ENCODE results near the gene SFT2D3.

The SFT2D3 gene, protein sequence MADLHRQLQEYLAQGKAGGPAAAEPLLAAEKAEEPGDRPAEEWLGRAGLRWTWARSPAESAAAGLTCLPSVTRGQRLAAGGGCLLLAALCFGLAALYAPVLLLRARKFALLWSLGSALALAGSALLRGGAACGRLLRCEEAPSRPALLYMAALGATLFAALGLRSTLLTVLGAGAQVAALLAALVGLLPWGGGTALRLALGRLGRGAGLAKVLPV

DNA sequence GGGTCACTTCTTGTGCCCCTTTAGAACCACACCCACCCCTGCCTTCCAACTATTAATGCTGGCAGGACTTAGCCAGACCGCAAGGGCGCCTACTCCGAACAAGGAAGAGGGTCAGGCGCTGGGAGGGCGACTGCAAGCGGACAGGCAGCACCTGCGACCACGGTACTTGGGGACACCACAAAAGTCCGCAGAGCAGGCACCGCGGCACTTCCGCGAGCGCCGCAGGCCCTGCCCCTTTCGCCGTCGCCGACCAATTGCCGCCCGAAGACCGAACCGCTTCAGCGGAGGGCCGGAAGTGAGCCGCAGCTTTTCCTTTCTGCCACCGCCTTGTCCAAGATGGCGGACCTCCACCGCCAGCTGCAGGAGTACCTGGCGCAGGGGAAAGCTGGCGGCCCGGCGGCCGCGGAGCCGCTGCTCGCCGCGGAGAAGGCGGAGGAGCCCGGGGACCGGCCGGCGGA, at the start of gene SFT2D3:
Gene SFT2D3 (plus strand): TSS at position 305 of the 458 bp plus-strand sequence. CDS start 32 bp downstream, at position 337.
- peak; percentile 84 to 89 (median 89) for DNase-seq (ENCODE audit: low read depth in 3 of 3)

DNA sequence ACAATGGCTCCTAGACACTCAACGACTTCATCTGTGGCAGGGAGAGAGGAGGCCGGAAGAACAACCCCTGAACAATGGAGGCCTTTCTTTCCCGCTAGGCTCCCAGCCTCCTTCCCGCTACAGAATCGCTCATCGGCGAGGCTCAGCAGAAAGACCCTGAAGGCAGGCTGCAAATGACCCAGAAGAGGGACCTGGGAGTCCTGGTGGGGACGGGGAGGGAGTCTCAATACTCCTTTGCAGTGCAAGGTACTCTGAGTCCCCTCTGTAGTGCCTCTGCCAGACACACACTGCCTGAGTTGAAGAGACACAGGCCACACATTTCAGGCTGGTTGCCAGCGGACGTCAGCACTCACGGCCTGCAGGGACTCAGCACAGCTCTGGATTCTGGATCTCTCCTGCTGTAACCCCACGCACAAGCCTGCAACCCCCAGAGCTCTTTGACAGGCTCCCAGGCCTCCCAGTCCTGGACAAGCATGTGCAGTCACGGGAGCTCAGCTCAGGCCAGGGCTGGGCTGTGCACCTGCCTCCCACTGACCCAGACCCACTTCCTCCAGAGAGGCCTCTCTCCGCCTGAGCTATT, 49.2 kb upstream of the SFT2D3 start:
- DNase-seq (ENCODE audit: low read depth in 3 of 3), result no peak

- no peak for DNase-seq (ENCODE audit: low read depth in 3 of 3)
These were observed 48.4 kb upstream of the SFT2D3 start for GRCh38 chr2:127652786-127653357.

DNA sequence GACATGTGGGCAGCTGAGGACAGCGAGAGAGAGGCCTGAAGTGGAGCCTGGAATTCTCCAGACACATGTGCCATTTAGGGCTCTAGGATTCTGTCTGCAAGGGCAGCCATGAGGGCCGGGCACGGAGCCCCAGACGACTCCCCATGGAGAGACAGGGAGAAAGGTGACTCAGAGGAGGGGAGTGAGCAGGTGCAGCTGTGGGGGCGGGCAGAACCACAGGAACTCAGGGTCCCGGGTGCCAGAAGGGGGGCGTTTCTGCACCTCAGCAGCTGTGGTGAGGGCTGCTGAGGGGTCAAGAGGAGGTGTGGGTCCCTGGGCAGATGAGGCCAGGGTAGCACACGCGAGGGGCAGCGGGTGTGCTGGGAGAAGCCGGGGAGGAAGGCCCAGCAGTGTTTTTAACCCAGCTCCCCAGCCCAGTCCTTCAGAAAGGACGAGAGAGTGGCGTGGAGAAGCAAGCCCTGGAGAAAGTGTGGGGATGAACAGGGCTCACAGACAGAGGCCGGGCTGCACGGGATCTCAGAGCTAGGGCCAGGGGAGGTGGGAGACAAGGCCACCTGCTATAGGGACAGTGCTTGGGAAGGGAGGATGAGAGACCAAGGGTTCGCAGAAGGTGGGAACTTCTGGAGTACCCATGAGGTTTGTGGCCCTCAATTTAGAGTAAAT, 47.7 kb upstream of the SFT2D3 start:
- no peak for DNase-seq (ENCODE audit: low read depth in 3 of 3)

DNA sequence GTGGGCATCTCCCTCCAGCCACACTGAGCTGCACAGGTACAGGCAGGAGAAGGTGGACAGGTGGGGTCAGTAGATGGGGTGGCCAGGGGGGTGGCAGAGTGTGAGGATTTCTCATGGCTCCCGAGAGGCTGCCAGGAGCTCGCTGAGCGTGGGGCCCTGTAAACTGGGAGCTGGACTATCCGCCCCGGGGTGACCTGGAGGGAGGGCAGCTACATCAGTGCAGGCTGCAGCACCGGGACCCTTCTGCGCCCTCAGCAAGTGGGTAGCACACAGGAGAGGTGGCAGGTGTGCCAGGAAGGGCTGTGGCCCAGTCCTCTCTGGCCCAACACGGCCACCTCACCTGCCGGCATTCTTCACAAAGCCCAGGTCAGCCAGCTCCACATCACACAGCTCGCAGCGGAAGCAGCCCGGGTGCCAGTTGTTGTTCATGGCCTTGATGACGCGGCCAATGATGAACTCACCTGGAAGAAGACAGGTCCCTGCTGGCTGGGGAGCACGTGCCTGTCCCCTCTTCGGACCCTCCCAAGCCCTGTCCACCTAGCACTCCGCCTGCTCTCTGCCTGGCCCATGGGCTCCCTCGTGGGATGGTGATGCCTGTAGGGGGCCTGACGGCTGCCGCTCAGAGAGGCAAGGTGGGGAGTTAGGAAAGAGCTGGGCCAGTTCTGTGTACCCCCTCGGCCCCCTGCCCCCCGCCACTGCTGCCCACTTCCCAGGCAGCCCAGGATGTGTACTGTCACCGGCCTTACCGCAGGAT, 47.0 kb upstream of the SFT2D3 start:
- DNase-seq (ENCODE audit: low read depth in 3 of 3), result no peak

DNA sequence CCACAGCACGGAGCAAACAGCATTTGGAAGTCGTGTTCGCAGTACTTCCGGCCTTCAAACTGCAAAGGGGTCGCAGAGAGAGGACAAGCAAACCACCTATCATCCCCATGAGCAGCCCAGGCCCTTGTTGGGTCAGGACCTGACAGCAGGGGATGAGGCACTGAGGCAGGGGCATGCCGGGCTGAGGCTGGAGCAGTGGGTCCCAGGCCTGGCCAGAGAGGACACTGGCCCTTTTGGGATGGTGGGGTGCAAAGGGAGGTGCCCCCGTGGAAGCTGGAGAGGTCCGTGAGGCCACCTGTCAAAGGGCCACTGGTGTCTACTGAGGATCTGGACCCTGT, 46.5 kb upstream of the SFT2D3 start:
- no peak for DNase-seq (ENCODE audit: low read depth in 3 of 3)

DNA sequence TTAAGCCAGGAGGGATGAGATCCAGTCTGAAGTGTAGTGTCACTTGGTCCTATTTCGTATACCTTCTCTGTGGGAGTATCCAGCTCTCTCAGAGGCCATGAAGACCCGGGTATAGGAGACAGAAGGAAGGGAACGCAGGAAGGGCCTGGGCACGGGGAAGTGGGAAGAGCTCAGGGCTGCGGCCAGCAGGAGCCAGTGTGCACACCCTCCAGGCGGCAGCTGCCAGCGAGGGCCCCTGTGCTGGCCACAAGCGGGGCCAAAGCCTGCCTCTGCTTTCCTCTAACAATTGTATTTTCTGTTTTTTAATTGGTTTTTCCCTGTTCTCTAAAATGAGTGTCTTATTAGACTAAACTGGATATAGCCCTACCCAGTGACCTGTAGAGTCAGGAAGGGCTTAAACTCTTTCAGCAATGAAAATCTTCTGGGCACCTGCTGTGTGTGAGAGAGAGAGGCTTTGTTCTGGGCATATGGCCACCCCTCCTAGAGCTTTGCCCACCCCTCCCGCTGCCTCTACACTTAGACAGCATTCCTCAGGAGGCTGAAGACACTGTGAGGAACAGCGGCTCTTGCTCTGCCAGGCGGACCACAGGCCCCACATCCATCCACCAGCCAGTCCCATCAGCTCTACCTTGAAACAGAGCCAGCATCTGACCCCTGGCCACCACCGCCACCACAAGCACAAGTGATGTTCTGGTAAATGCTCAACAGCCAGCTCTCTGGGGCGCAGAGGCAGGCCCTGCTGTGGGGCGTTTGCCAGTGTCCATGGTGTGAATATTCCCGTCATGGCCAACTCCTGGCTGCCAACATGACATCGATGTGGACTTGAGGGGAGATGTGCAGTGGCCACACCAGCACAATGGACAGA, 45.9 kb upstream of the SFT2D3 start:
- no peak for DNase-seq (ENCODE audit: low read depth in 3 of 3)

DNA sequence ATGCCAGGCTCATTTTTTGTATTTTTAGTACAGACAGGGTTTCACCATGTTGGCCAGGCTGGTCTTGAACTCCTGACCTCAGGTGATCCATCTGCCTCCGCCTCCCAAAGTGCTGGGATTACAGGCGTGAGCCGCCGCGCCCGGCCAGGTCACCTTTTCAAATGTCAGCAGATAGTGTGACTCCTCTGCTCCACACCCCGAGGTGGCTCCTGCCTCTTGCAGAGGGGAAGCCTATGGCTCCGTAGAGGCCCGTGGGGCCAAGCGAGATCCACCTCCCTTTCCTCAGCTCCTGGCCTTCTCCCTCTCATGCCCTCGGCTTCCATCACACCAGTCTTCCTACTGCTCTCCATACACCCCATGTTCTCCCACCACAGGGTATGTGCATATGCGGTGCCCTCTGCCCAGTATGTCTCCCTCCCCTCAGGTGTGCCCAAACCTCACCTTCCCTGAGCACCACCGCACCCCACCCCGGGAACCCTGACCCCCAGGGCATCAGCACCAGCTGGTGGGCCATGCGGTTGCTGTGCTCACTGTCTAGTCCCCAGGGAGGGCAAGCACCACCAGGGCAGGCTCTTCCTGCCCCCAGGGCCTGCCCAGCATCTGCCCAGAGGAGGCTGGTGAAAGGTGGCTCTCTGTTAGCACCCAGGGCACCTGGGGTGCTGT, 44.6 kb upstream of the SFT2D3 start:
- no peak for DNase-seq (ENCODE audit: low read depth in 3 of 3)

GRCh38 chr2:127657232-127657595, 44.1 kb upstream of the SFT2D3 start:
- DNase-seq (ENCODE audit: low read depth in 3 of 3), result no peak

DNA sequence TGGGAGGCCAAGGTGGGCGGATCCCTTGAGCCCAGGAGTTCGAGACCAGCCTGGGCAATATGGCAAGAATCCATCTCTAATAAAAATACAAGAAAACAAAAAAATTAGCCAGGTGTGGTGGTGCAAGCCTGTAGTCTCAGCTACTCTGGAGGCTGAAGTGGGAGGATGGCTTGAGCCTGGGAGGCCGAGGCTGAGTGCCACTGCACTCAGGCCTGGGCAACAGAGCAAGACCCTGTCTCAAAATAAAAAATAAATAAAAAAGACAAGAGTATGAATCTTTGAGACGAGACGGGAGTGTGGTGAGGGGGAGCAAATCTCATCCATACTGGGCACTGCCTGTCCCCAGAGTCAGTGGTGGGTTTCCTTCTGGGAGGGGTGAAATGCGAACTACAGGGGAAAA, 43.2 kb upstream of the SFT2D3 start:
- no peak for DNase-seq (ENCODE audit: low read depth in 3 of 3)

GRCh38 chr2:127658641-127659407, 42.5 kb upstream of the SFT2D3 start:
- DNase-seq (ENCODE audit: low read depth in 3 of 3), result no peak

GRCh38 chr2:127659408-127660290, 41.6 kb upstream of the SFT2D3 start:
- no peak for DNase-seq (ENCODE audit: low read depth in 3 of 3)

- no peak for DNase-seq (ENCODE audit: low read depth in 3 of 3)
These were observed 41.1 kb upstream of the SFT2D3 start for GRCh38 chr2:127660291-127660578.

GRCh38 chr2:127661072-127661649, 40.1 kb upstream of the SFT2D3 start:
- no peak for DNase-seq (ENCODE audit: low read depth in 3 of 3)

DNA sequence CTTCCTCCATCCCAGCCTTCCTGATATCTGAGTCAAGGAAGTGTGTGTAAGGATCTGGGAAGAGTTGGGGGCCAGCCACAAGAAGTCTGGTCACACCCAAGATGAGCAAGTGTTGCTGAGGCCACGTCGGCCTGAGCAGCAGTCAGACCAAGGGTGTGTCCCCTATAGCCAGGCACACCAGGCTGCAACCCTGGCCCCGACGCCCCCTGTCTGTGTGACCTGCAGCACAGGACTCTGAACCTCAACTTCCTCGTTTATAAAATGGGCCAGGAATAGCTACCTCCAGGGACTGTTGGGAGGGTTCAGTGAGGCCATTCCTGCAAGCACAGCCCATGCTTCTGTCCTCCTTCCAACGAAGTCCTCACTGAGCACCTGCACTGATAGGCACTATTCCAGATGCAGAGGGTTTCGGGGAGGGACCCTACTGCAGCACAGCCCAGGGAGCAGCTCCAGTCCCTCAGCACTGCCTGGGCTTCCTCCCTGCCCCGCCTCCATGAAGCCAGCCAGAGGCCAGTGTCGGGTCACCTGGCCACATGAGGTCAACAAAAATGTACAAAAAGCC, 39.3 kb upstream of the SFT2D3 start:
- DNase-seq (ENCODE audit: low read depth in 3 of 3), result no peak

DNA sequence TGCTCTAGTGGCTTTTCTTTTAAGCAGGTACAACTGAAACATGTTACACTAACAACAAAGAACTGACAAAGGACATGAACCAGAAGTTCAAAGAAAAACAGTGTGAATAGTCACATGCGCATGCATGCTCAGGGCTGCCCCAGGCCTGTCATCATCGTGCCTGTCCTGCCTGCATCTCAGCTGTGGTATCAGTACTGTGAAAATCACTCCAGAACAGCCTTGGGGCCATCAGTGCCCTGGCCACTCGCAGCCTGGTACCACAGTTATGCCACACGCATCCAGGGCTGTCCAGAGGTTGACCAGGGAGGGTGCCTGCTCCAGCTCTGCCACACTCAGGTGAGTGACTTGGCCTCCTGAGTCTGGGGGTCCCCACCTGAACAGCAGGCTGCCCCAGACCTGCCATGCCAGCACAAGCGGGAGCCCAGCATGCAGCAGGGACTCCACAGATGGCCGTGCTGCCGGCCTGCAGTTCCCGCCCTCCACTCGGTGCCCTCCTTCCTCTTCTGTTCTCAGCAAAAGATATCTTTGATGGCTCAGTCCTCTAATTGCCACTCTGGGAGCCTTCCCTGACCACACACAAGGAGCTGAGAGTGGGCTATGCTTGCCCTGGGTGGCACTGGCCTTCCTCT, 38.2 kb upstream of the SFT2D3 start:
- no peak for DNase-seq (ENCODE audit: low read depth in 3 of 3)

DNA sequence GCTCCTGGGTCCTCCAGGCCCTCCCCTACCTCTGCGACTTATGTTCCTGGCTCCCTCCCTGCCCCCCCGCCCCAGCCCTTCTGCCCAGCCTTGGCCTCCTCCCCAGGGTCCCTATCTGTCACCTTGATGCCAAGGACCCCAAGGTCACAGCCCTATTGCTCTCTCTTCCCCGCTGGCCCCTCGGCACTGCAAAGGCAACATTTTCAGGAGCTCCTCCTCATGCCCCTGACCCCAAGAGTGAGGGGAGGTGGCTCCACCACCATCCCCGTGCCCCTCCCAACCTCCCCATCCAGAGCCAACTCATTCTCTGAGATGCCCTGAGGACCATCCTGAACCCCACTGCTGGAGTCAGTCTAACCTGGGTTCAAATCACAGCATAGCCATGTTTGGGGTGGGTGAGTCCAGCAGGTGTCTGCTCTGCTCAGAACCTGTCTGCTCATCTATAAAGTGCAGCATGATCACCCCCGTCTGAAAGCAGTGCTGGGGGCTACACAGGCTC, 37.7 kb upstream of the SFT2D3 start:
- no peak for DNase-seq (ENCODE audit: low read depth in 3 of 3)

Data from stimulated activated CD4-positive, alpha-beta T cell treated with anti-CD3 and anti-CD28 coated beads, TNF-alpha, amount 100 ng/mL, for 48 hours (primary cell).